ENCODE data around the gene PRKCZ. TPM values are rescaled to one million over a fixed set of nuclear protein-coding genes. Genes with fewer than 3 reads are reported as not detected.
A peak's percentile ranks its signal among the peaks of the same experiment; 100 is the strongest.

PRKCZ gene
- total RNA-seq, 2 experiments from 2014 or later: 17.8 to 19.0 TPM

- H3K27ac Mint-ChIP-seq: peak overlapping the region; percentile 27
- peak overlapping the region; percentile 84 for H3K4me3 Mint-ChIP-seq
- DNase-seq (no peak), ATAC-seq (ENCODE audit: poor library complexity) (no peak)
- no peak for TF ChIP-seq CTCF (IDR thresholded peaks at IDR 0.05)
- Histone ChIP-seq H3K36me3 (ENCODE audit: insufficient read depth, low read length) (no peaks in the 10 kb centered on the region), H3K4me3 (ENCODE audit: low read length) (no peak overlapping the region), H3K4me1 (ENCODE audit: insufficient read depth, low read length) (peaks cover 47% of the 10 kb centered on the region), H3K9me3 (ENCODE audit: control insufficient read depth in 1 of 2, insufficient read depth in 1 of 2, low read length in 2 of 2) (peaks cover 0 to 16% of the 10 kb centered on the region in 2 experiments), H3K27me3 (ENCODE audit: control insufficient read depth in 1 of 2, insufficient read depth in 2 of 2, low read length in 2 of 2) (peaks cover 9 to 16% of the 10 kb centered on the region in 2 experiments), H3K27ac (ENCODE audit: low read depth in 1 of 2, low read length in 2 of 2) (no peak overlapping the region)
- H3K36me3 Mint-ChIP-seq (ENCODE audit: low read depth): peaks cover 5% of the 10 kb centered on the region
- H3K4me1 Mint-ChIP-seq (ENCODE audit: low read depth): peaks cover 29% of the 10 kb centered on the region
- H3K9me3 Mint-ChIP-seq: no peaks in the 10 kb centered on the region
- intact Hi-C loops (cut with DNase I, micrococcal nuclease): loop anchor here in 1 of 2 experiments (5.0 kb wide), 1 partner anchor 594 kb away; no protein-coding TSS in a partner anchor
- peaks cover 16% of the 10 kb centered on the region for H3K27me3 Mint-ChIP-seq
- ChIA-PET CTCF (no interaction called here), POLR2A (no interaction called here)
Observed at GRCh38 chr1:2047749-2048729, 2.2 kb upstream of the PRKCZ start.

GRCh38 chr1:2049225-2049717, 940 bp upstream of the PRKCZ start:
- peak overlapping the region; percentile 64 for H3K27ac Mint-ChIP-seq
- no peak overlapping the region for H3K27ac ChIP-seq (ENCODE audit: low read depth in 1 of 2, low read length in 2 of 2)
- H3K9me3 Mint-ChIP-seq: no peaks in the 10 kb centered on the region
- H3K4me1 Mint-ChIP-seq (ENCODE audit: low read depth): peaks cover 24% of the 10 kb centered on the region
- H3K4me1 ChIP-seq (ENCODE audit: insufficient read depth, low read length): peaks cover 47% of the 10 kb centered on the region
- peaks cover 16% of the 10 kb centered on the region for H3K27me3 Mint-ChIP-seq
- H3K36me3 Mint-ChIP-seq (ENCODE audit: low read depth): peaks cover 5% of the 10 kb centered on the region
- peaks cover 9 to 16% of the 10 kb centered on the region in 2 experiments for H3K27me3 ChIP-seq (ENCODE audit: control insufficient read depth in 1 of 2, insufficient read depth in 2 of 2, low read length in 2 of 2)
- POLR2A ChIA-PET: no interaction called here
- H3K4me3 Mint-ChIP-seq: peak overlapping the region; percentile 84
- H3K4me3 ChIP-seq (ENCODE audit: low read length): peak overlapping the region; percentile 90
- no peaks in the 10 kb centered on the region for H3K36me3 ChIP-seq (ENCODE audit: insufficient read depth, low read length)
- ATAC-seq (ENCODE audit: poor library complexity) (no peak), DNase-seq (peak in 2 of 14 experiments; percentile 20 to 56)
- peaks cover 0 to 16% of the 10 kb centered on the region in 2 experiments for H3K9me3 ChIP-seq (ENCODE audit: control insufficient read depth in 1 of 2, insufficient read depth in 1 of 2, low read length in 2 of 2)
- intact Hi-C loops (cut with DNase I, micrococcal nuclease): loop anchor here in 1 of 2 experiments (5.0 kb wide), 1 partner anchor 593 kb away; no protein-coding TSS in a partner anchor
- CTCF ChIA-PET: no interaction called here
- TF ChIP-seq CTCF (IDR thresholded peaks at IDR 0.05): no peak

- peak; percentile 38 for ATAC-seq (ENCODE audit: poor library complexity)
- Mint-ChIP-seq H3K4me1 (ENCODE audit: low read depth) (peaks cover 20% of the 10 kb centered on the region), H3K36me3 (ENCODE audit: low read depth) (peaks cover 8% of the 10 kb centered on the region), H3K4me3 (peak overlapping the region; percentile 20), H3K27ac (no peak overlapping the region), H3K9me3 (no peaks in the 10 kb centered on the region), H3K27me3 (peaks cover 15% of the 10 kb centered on the region)
- H3K4me3 ChIP-seq (ENCODE audit: low read length): peak overlapping the region; percentile 61
- no peak for TF ChIP-seq CTCF (IDR thresholded peaks at IDR 0.05)
- intact Hi-C loops (cut with DNase I, micrococcal nuclease): loop anchor here in 1 of 2 experiments (5.0 kb wide), 1 partner anchor 82 kb away; no protein-coding TSS in a partner anchor
- peaks cover 37% of the 10 kb centered on the region for H3K4me1 ChIP-seq (ENCODE audit: insufficient read depth, low read length)
- ChIA-PET CTCF (no interaction called here), POLR2A (interaction anchor here (0.9 kb wide), 1 partner anchor 28 kb away, joined by 3 read pairs; no protein-coding TSS in a partner anchor)
- peaks cover 9 to 16% of the 10 kb centered on the region in 2 experiments for H3K27me3 ChIP-seq (ENCODE audit: control insufficient read depth in 1 of 2, insufficient read depth in 2 of 2, low read length in 2 of 2)
- peaks cover 0 to 16% of the 10 kb centered on the region in 2 experiments for H3K9me3 ChIP-seq (ENCODE audit: control insufficient read depth in 1 of 2, insufficient read depth in 1 of 2, low read length in 2 of 2)
- H3K36me3 ChIP-seq (ENCODE audit: insufficient read depth, low read length): peaks cover 3% of the 10 kb centered on the region
- H3K27ac ChIP-seq (ENCODE audit: low read depth in 1 of 2, low read length in 2 of 2): no peak overlapping the region
- peak in 4 of 14 experiments; percentile 19 to 78 (median 44) for DNase-seq
Observed at GRCh38 chr1:2050461-2050792, 216 bp downstream of the PRKCZ start.
